Neural progenitor cell (in vitro differentiated cells): ENCODE data around the gene WDR44. TPM values are rescaled to one million over a fixed set of nuclear protein-coding genes. Genes with fewer than 3 reads are reported as not detected.

Experiments used
- DNase-seq: peaks from one replicate; pipeline ENCODE4 v3.0.0-alpha.2; 2016; ENCODE audit warnings: low spot score
- H2AFZ ChIP-seq: fragments of 200-600 bp; sonication (generic); replicated peaks from 2 replicates; pipeline ENCODE4 v1.6.1; 2016; ENCODE audit warnings: antibody characterized with exemption
- H3F3A ChIP-seq: fragments of 200-600 bp; sonication (generic); 2 replicates; pipeline ENCODE4 v1.6.1; 2016; ENCODE audit warnings: antibody characterized with exemption, low read depth
- H3K27ac ChIP-seq: fragments of 200-600 bp; sonication (generic); 2 replicates; pipeline ENCODE4 v1.5.1; 2016; ENCODE audit warnings: mild to moderate bottlenecking
- H3K27me3 ChIP-seq: fragments of 200-600 bp; sonication (generic); 2 replicates; pipeline ENCODE4 v1.6.1; 2016; ENCODE audit warnings: mild to moderate bottlenecking, moderate library complexity
- H3K36me3 ChIP-seq: fragments of 200-600 bp; sonication (generic); 2 replicates; pipeline ENCODE4 v1.5.1; 2016
- H3K4me1 ChIP-seq: fragments of 200-600 bp; sonication (generic); 2 replicates; pipeline ENCODE4 v1.6.1; 2016; ENCODE audit warnings: mixed run types
- H3K4me2 ChIP-seq: fragments of 200-600 bp; sonication (generic); 2 replicates; pipeline ENCODE4 v1.6.1; 2016
- H3K4me3 ChIP-seq: fragments of 200-600 bp; sonication (generic); 2 replicates; pipeline ENCODE4 v1.5.1; 2016
- H3K79me2 ChIP-seq: fragments of 200-600 bp; sonication (generic); 2 replicates; pipeline ENCODE4 v1.6.1; 2016; ENCODE audit warnings: low read depth
- H3K9ac ChIP-seq: fragments of 200-600 bp; sonication (generic); 2 replicates; pipeline ENCODE4 v1.6.1; 2016
- H3K9me3 ChIP-seq: fragments of 200-600 bp; sonication (generic); 2 replicates; pipeline ENCODE4 v1.5.1; 2016; ENCODE audit warnings: low read depth
- H4K20me1 ChIP-seq: fragments of 200-600 bp; sonication (generic); 2 replicates; pipeline ENCODE4 v1.6.1; 2016; ENCODE audit warnings: low read depth
- H3K27ac Mint-ChIP-seq: 3 replicates; pipeline ENCODE4 v1.8.0; 2021; ENCODE audit warnings: mixed read lengths
- H3K27me3 Mint-ChIP-seq: 2 replicates; pipeline ENCODE4 v1.8.0; 2022; ENCODE audit warnings: low read depth, mild to moderate bottlenecking, inconsistent platforms, moderate library complexity, mixed read lengths; ENCODE audit not compliant: insufficient read depth
- H3K36me3 Mint-ChIP-seq: 3 replicates; pipeline ENCODE4 v1.8.0; 2021; ENCODE audit warnings: mixed read lengths
- H3K4me1 Mint-ChIP-seq: 3 replicates; pipeline ENCODE4 v1.8.0; 2021; ENCODE audit warnings: mixed read lengths
- H3K4me3 Mint-ChIP-seq: 3 replicates; pipeline ENCODE4 v1.8.0; 2021; ENCODE audit warnings: mild to moderate bottlenecking, moderate library complexity, mixed read lengths
- H3K9me3 Mint-ChIP-seq: 3 replicates; pipeline ENCODE4 v1.8.0; 2020; ENCODE audit warnings: mixed read lengths
- CTCF ChIP-seq: fragments of 200-600 bp; sonication (generic); IDR thresholded peaks from 2 replicates; pipeline ENCODE4 v1.5.1; 2017; ENCODE audit warnings: antibody characterized with exemption, mild to moderate bottlenecking
- EZH2 ChIP-seq: fragments of 200-600 bp; sonication (generic); IDR thresholded peaks from 2 replicates; pipeline ENCODE4 v1.6.1; 2017; ENCODE audit warnings: antibody characterized with exemption, mild to moderate bottlenecking, moderate library complexity
- EZH2phosphoT487 ChIP-seq: fragments of 200-600 bp; sonication (generic); IDR thresholded peaks from 2 replicates; pipeline ENCODE4 v1.6.1; 2017; ENCODE audit warnings: antibody characterized with exemption
- total RNA-seq: library from RNA; depleted of rRNA; stranded (reverse); fragments of >200 nt; gene quantifications from 2 replicates; pipeline ENCODE4 v1.2.3, GENCODE V29; 2015; ENCODE audit warnings: low replicate concordance

The WDR44 gene
- total RNA-seq, 1 donor from 2014 or later = 18.0 TPM

- no peaks in the 10 kb centered on the region for H3F3A ChIP-seq
- no peak within 1 kb of the TSS for H3K27ac ChIP-seq
- peak within 1 kb of the TSS; percentile 83 for H3K4me2 ChIP-seq
- peaks cover 4% of the 10 kb centered on the region for H3K4me1 ChIP-seq
- TF ChIP-seq CTCF (no peak), EZH2phosphoT487 (no peak), EZH2 (no peak)
- Mint-ChIP-seq H3K27ac (peak within 1 kb of the TSS; percentile 93), H3K27me3 (peaks cover 3% of the 10 kb centered on the region), H3K36me3 (no peaks in the 10 kb centered on the region), H3K4me1 (peaks cover 34% of the 10 kb centered on the region), H3K9me3 (no peaks in the 10 kb centered on the region), H3K4me3 (peak within 1 kb of the TSS; percentile 92)
- H3K4me3 ChIP-seq = peak within 1 kb of the TSS; percentile 66
- peak; percentile 84 for DNase-seq
- H2AFZ ChIP-seq = peak within 1 kb of the TSS; percentile 72
- peaks cover 3% of the 10 kb centered on the region for H4K20me1 ChIP-seq
- peaks cover 3% of the 10 kb centered on the region for H3K9me3 ChIP-seq
- peaks cover 30% of the 10 kb centered on the region for H3K27me3 ChIP-seq
- no peaks in the 10 kb centered on the region for H3K36me3 ChIP-seq
- no peak within 1 kb of the TSS for H3K9ac ChIP-seq
- no peaks in the 10 kb centered on the region for H3K79me2 ChIP-seq
Observed at GRCh38 chrX:118495061-118495921, 149.4 kb downstream of the WDR44 start, which contains the start of gene DOCK11. DOCK11 (plus strand) TSS chrX:118495815; CDS start chrX:118495972, 157 bp downstream.

DNA sequence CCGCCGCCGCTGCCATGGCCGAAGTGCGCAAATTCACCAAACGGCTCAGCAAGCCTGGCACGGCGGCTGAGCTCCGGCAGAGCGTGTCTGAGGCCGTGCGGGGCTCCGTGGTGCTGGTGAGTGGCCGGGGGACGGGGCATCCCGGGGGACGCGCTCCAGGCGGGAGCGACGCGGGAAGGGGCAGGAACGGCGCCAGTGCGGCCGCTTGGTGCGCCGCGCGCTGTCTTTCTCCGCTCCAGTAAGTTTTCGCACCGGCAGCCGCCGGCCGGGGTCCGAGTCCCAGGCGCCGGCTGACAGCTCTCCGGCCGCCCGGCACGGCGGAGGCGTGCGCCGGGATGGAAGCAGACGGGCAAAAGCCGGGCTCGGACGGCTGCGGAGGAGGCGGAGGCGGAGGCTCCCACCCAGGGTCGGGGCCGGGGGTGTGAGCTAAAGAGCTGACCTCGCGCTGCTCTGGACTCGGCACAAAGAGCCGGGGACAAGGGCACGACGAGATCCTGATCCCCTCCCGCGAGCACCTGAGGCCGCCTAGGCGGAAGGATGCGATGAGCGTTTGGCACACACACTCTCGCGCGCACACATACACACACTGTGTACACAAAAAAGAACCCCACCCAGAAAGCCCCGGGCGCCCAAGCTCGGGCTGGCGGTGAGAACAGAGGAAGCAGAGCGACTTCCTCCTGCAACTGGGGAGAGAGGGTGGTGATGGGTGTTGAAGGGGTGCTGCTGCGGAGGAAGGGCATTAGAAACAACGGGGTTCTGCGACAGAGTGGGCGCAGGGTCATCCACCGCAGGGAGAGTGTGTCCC, 150.3 kb downstream of the WDR44 start:
- H3K27me3 ChIP-seq = peaks cover 30% of the 10 kb centered on the region
- no peaks in the 10 kb centered on the region for H3K79me2 ChIP-seq
- peak; percentile 61 for DNase-seq
- peaks cover 3% of the 10 kb centered on the region for H4K20me1 ChIP-seq
- H3K27ac ChIP-seq = no peak overlapping the region
- H3K4me2 ChIP-seq = peak overlapping the region; percentile 83
- Mint-ChIP-seq H3K27me3 (peaks cover 3% of the 10 kb centered on the region), H3K4me1 (peaks cover 34% of the 10 kb centered on the region), H3K27ac (peak overlapping the region; percentile 72), H3K9me3 (no peaks in the 10 kb centered on the region), H3K4me3 (peak overlapping the region; percentile 91), H3K36me3 (no peaks in the 10 kb centered on the region)
- peak overlapping the region; percentile 66 for H3K4me3 ChIP-seq
- H2AFZ ChIP-seq = peak overlapping the region; percentile 72
- no peaks in the 10 kb centered on the region for H3F3A ChIP-seq
- no peak overlapping the region for H3K9ac ChIP-seq
- H3K4me1 ChIP-seq = peaks cover 4% of the 10 kb centered on the region
- no peak for TF ChIP-seq EZH2phosphoT487
- no peak for TF ChIP-seq EZH2
- TF ChIP-seq CTCF = no peak
- H3K9me3 ChIP-seq = peaks cover 3% of the 10 kb centered on the region
- no peaks in the 10 kb centered on the region for H3K36me3 ChIP-seq

GRCh38 chrX:118496763-118497079, 150.8 kb downstream of the WDR44 start:
- Mint-ChIP-seq H3K4me3 (peak overlapping the region; percentile 91), H3K4me1 (peaks cover 34% of the 10 kb centered on the region), H3K27ac (peak overlapping the region; percentile 72), H3K27me3 (peaks cover 3% of the 10 kb centered on the region), H3K36me3 (no peaks in the 10 kb centered on the region), H3K9me3 (no peaks in the 10 kb centered on the region)
- Histone ChIP-seq H3K27ac (no peak overlapping the region), H2AFZ (peak overlapping the region; percentile 72), H3K9ac (no peak overlapping the region), H3K79me2 (no peaks in the 10 kb centered on the region), H3K4me1 (peaks cover 4% of the 10 kb centered on the region), H3K36me3 (no peaks in the 10 kb centered on the region), H3K4me3 (peak overlapping the region; percentile 66), H3K9me3 (peaks cover 3% of the 10 kb centered on the region), H3F3A (no peaks in the 10 kb centered on the region), H4K20me1 (peaks cover 3% of the 10 kb centered on the region), H3K4me2 (peak overlapping the region; percentile 83), H3K27me3 (peaks cover 30% of the 10 kb centered on the region)
- TF ChIP-seq EZH2phosphoT487 (no peak), EZH2 (no peak), CTCF (no peak)
- peak; percentile 21 for DNase-seq
